Ovary (tissue), 3 donors: ENCODE data around the gene ACSL3.

Experiments
- CTCF ChIP-seq, 3 donors: fragments of 450-650 bp in 2 of 3; fragments of 200-600 bp in 1 of 3; IDR thresholded peaks; one replicate each; pipeline versions ENCODE4 v1.5.1 to v1.8.0; 2016 to 2022; ENCODE audit warnings: antibody characterized with exemption in 3 of 3, mild to moderate bottlenecking in 1 of 3
- POLR2A ChIP-seq: fragments of 450-650 bp; IDR thresholded peaks from one replicate; pipeline ENCODE4 v1.6.1; 2017; ENCODE audit warnings: antibody characterized with exemption, mild to moderate bottlenecking, moderate library complexity
- donor health status: DM: no; HTN: no; CAD: no.

- TF ChIP-seq CTCF (IDR thresholded peaks at IDR 0.05) (no peak), POLR2A (no peak)
Measured at GRCh38 chr2:222907048-222907447, 46.2 kb downstream of the ACSL3 start.
